ENCODE results near the gene HPN. TPM values are rescaled to one million over a fixed set of nuclear protein-coding genes. Genes with fewer than 3 reads are reported as not detected.
"Not testable (repeated sequence)": the region's sequence is repeated elsewhere in the genome, so short reads cannot be mapped to it uniquely, and the experiment has no call there.

HPN gene
- total RNA-seq, 4 donors from 2014 or later: 1.3 to 3.5 (median 1.8) TPM; not detected in 1

- Histone ChIP-seq H3K27ac (no peak overlapping the region), H3K4me3 (no peak overlapping the region), H3K9me3 (no peaks in the 10 kb centered on the region), H3K27me3 (no peaks in the 10 kb centered on the region), H3K4me1 (peaks cover 2 to 26% (median 5%) of the 10 kb centered on the region in 4 donors), H3K36me3 (no peaks in the 10 kb centered on the region)
- TF ChIP-seq POLR2A (IDR thresholded peaks at IDR 0.05): no peak
- no peak for TF ChIP-seq CTCF (IDR thresholded peaks at IDR 0.05)
- no peak for TF ChIP-seq EP300 (IDR thresholded peaks at IDR 0.05)
- DNase-seq (ENCODE audit: low spot score in 2 of 2): no peak
- 87 to 88% methylated on average over 5 of the region's 5 CpGs for WGBS, 2 donors
Observed at GRCh38 chr19:35046461-35046860, 4.9 kb downstream of the HPN start.

- Histone ChIP-seq H3K27me3 (no peaks in the 10 kb centered on the region), H3K9me3 (no peaks in the 10 kb centered on the region), H3K36me3 (no peaks in the 10 kb centered on the region), H3K4me3 (no peak overlapping the region), H3K4me1 (peaks cover 0 to 9% (median 0%) of the 10 kb centered on the region in 4 donors), H3K27ac (no peak overlapping the region)
- no peak for DNase-seq (ENCODE audit: low spot score in 2 of 2)
- WGBS, 2 donors: 47 to 51% methylated on average over 11 of the region's 12 CpGs
- TF ChIP-seq EP300 (IDR thresholded peaks at IDR 0.05) (no peak), POLR2A (IDR thresholded peaks at IDR 0.05) (no peak), CTCF (IDR thresholded peaks at IDR 0.05) (no peak)
Observed at GRCh38 chr19:35048911-35049411, 7.4 kb downstream of the HPN start.

GRCh38 chr19:35049456-35049855, 7.9 kb downstream of the HPN start:
- TF ChIP-seq POLR2A (IDR thresholded peaks at IDR 0.05) (no peak), EP300 (IDR thresholded peaks at IDR 0.05) (no peak), CTCF (IDR thresholded peaks at IDR 0.05) (no peak)
- 63 to 65% methylated on average over 5 of the region's 5 CpGs for WGBS, 2 donors
- no peak for DNase-seq (ENCODE audit: low spot score in 2 of 2)
- H3K9me3 ChIP-seq: no peaks in the 10 kb centered on the region
- H3K27me3 ChIP-seq: no peaks in the 10 kb centered on the region
- no peaks in the 10 kb centered on the region for H3K36me3 ChIP-seq
- H3K27ac ChIP-seq: no peak overlapping the region
- peaks cover 0 to 5% (median 0%) of the 10 kb centered on the region in 4 donors for H3K4me1 ChIP-seq
- H3K4me3 ChIP-seq: no peak overlapping the region

DNA sequence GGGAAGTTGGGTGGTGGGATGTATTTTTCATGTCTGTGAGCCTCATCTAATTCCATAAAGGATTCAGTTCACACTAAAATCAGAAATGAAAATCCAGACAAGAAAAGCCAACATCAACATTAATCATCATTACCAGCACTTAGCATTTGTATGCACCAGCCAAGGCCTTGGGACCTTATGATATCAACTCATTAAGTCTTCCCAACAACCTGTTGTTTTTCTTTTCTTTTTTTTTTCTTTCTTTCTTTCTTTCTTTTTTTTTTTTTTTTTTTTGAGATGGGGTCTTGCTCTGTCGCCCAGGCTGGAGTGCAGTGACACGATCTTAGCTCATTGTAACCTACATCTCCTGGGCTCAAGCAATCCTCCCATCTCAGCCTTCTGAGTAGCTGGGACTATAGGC, 9.1 kb downstream of the HPN start:
- H3K27ac ChIP-seq; H3K27me3 ChIP-seq; H3K36me3 ChIP-seq; H3K4me1 ChIP-seq; DNase-seq (ENCODE audit: low spot score in 2 of 2); H3K9me3 ChIP-seq; H3K4me3 ChIP-seq: not testable (repeated sequence)
- WGBS, 2 donors: 90 to 97% methylated on average over 2 of the region's 2 CpGs

- 94 to 98% methylated on average over 4 of the region's 4 CpGs for WGBS, 2 donors
- not testable (repeated sequence) for H3K27me3 ChIP-seq; H3K27ac ChIP-seq; H3K36me3 ChIP-seq; DNase-seq (ENCODE audit: low spot score in 2 of 2); H3K4me1 ChIP-seq; H3K9me3 ChIP-seq; H3K4me3 ChIP-seq
Observed at GRCh38 chr19:35051268-35051667, 9.7 kb downstream of the HPN start.

- no peak for DNase-seq (ENCODE audit: low spot score in 2 of 2)
- Histone ChIP-seq H3K36me3 (no peaks in the 10 kb centered on the region), H3K4me1 (peaks cover 0 to 5% (median 0%) of the 10 kb centered on the region in 4 donors), H3K9me3 (no peaks in the 10 kb centered on the region), H3K27ac (no peak overlapping the region), H3K27me3 (no peaks in the 10 kb centered on the region), H3K4me3 (no peak overlapping the region)
- WGBS, 2 donors: 90 to 95% methylated on average over 5 of the region's 5 CpGs
- TF ChIP-seq CTCF (IDR thresholded peaks at IDR 0.05) (no peak), POLR2A (IDR thresholded peaks at IDR 0.05) (no peak), EP300 (IDR thresholded peaks at IDR 0.05) (no peak)
Observed at GRCh38 chr19:35051796-35052195, 10.3 kb downstream of the HPN start.

Measured in tibial nerve (tissue), 4 donors.